DND-41 (cell line): ENCODE data around the gene ZNF526.

ENCODE experiments used
- CTCF ChIP-seq: IDR thresholded peaks from 2 replicates; pipeline ENCODE4 v1.5.1; 2012; ENCODE audit warnings: borderline replicate concordance, low read length, moderate library complexity, mild to moderate bottlenecking; ENCODE audit not compliant: poor library complexity, severe bottlenecking; ENCODE audit errors: extremely low read depth
- EZH2 ChIP-seq: IDR thresholded peaks from 3 replicates; pipeline ENCODE4 v1.6.1; 2012; ENCODE audit warnings: borderline replicate concordance, low read depth, mild to moderate bottlenecking, moderate library complexity, low read length, inconsistent platforms; ENCODE audit not compliant: severe bottlenecking

DNA sequence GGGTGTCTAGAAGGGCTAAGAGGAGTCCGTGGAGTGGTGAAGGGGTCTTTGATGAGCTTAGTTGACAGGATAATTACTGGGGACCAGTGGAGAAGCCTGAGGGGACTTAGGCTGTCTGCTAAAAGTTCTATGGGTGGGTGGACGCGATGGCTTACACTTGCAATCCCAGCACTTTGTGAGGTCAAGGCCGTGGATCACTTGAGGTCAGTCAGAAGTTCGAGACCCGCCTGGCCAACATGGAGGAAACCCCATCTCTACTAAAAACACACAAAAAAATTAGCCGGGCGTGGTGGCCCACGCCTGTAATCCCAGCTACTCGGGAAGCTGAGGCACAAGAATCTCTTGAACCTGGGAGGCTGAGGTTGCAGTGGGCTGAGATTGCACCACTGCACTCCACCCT, 25.1 kb downstream of the ZNF526 start:
- TF ChIP-seq CTCF (no peak), EZH2 (no peak)
